GM15510 (cell line): ENCODE data around the gene C1GALT1.

ENCODE experiments used
- POLR2A ChIP-seq: IDR thresholded peaks from 3 replicates; pipeline ENCODE4 v1.6.1; 2011; ENCODE audit warnings: borderline replicate concordance; ENCODE audit not compliant: insufficient read length; ENCODE audit errors: extremely low read depth

Gene C1GALT1

DNA sequence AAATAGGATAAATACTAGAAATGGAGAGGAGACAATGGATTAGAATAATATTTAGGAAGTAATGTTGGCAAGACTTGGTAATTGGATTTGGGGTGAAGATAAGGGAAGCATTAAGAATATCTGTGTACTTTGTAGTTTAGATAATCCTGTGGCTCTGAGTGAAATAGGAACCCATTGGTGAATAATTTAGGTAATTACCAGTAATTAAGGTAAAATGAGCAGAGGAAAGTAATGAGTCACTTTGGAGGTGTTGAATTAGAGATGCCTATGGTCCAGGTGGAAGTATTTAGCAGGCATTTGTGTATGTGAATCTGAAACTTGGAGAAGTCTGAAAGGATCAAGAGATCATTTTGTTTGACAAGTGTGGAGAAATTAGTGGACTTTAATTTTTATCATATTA lies 5.7 kb downstream of the C1GALT1 start:
- no peak for TF ChIP-seq POLR2A

DNA sequence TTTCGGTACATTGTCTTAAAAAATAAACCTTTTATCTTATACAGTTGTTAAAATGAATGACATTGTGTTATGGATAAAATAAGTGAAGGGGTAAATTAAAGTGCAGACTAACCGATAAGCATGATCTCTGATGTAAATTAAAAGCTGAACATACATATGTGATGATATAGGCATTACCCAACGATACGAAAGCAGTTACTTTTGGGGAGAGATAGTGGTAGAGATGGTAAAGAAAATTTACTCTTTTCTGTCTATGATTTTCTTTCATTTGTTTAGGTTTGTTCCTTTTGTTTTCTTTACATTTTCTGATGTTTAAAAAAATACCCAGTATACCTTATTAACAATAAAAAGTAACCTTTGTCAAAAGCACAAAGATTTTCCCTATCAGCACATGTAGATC lies 6.4 kb downstream of the C1GALT1 start:
- TF ChIP-seq POLR2A: no peak

DNA sequence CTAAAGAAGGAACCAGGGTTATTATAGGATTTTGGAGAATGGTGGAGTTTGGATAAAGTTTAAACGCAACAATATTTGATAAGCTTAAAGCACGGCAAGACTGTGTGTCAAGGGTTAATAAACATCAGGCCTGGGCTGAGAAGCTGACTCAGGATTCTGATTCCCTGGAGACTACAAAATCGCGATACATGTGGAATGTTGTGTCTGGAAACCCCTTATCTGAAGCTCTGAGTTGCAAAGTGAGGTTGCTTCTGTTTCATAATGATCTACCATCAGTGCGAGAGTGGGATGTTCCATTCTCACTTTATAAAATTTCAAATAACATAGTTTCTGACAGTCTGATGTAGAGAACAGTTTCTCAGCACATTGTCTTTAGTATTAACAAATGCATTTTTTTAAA lies 7.8 kb downstream of the C1GALT1 start:
- no peak for TF ChIP-seq POLR2A

DNA sequence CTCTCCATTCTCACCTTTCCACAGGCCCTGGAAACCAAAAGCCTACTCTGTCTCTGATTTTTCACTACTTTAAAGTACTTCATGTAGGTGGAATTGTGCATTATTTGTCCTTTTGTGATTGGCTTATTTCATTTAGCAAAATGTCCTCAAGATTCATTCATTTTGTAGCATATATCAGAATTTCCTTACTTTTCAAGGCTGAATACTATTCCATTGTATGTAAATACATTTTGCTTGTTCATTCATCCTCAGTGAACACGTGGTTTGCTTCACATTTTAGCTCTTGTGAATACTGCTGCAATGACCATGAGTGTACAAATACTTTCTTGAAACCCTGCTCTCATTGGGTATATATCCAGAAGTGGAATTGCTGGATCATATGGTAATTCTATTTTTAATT lies 8.8 kb downstream of the C1GALT1 start:
- no peak for TF ChIP-seq POLR2A

DNA sequence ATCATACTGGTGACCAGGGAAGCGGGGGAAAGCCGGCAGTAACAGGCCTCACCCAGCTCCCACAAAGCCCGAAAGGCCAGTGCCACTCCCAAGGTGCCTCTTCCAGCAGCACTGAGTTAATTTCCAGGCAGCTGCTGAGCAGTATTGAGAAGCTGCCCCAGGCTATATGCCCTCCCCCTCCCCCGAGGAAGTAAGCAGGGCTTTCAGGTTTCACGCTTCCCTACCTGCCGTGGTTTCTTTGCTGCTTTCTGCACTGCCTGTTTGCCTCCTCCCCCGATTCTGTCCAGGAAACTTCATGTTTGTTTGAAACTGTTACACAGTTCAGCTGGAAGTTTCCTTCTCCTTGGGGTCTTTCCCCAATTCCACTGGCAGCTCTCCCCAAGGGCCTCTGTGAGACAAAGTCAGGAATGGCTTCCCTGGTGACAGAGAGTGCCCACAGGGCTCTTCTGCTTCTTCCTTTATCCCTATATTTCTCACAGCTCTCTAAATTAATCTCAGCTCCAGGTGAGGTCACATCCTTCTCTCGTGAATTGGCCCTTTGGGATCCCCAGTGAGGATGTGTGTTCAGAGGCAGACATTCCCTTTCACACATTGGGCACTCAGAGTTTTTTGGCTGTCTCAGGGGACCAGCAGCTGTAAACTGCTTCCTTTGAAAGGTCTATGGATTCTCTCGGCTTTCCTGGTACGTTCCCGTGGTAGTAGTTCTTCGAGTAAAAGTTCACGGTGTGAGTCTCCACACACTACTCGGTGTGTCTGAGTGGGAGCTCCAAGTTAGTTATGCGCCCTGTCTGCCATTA lies 19.4 kb downstream of the C1GALT1 start:
- TF ChIP-seq POLR2A: no peak

DNA sequence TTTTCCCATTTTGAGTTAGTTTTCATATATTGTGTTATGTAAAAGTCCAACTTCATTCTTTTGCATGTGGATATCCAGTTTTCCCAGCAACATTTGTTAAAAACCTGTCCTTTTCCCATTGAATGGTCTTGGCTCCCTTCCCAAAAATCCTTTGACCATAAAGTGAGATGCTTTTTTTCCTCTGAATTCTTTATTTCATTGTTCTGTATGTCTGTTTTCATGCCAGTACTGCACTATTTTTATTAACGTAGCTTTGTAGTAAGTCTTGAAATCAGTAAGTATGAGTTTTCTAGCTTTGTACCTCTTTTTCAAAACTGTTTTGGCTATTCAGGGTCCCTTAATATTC lies 20.0 kb downstream of the C1GALT1 start:
- no peak for TF ChIP-seq POLR2A

DNA sequence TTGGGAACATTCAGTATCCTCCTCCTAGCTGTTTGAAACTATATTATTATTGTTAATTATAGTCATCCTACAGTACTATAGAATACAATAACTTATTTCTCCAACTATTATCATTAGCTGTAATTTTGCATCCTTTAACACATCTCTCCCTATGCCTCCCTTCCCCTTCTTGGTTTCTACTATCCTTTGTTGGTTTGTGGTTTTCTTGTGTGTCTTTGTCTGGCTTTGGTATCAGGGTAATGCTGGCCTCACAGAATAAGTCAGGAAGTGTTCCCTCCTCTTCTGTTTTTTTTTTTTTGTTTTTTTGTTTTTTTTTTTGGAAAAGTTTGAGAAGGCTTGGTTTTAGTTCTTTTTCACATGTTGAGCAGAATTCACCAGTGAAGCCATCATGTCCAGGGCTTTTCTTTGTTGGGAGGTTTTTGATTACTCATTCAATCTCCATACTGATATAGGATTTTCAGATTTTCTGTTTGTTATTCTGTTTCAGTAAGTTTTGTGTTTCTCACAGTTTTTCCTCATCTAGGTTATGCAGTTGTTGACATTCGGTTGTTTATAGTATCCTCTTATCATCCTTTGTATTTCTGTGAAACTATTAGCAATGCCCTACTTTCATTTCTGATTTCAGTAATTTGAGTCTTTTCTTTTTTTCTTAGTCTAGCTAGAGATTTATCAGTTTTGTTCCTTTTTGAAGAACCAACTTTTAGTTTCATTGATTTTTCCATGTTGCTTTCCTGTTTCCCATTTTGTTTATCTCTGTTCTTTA lies 21.6 kb downstream of the C1GALT1 start:
- TF ChIP-seq POLR2A: no peak

DNA sequence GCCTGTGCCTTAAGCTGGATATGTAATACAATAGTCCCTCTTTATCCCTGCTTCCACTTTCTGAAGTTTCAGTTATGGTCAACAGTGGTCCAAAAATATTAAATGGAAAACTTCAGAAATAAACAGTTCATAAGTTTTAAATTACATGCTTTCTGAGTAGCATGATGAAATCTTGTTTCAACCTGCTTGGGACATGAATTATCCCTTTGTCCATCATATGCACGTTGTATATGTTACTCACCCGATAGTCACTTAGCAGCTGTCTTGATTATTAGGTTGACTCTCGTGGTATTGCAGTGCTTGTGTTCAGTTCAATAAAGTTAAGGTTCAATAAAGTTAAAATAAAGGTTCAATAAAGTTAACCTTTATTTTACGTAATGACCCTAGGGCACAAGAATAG lies 25.5 kb downstream of the C1GALT1 start:
- TF ChIP-seq POLR2A: no peak

DNA sequence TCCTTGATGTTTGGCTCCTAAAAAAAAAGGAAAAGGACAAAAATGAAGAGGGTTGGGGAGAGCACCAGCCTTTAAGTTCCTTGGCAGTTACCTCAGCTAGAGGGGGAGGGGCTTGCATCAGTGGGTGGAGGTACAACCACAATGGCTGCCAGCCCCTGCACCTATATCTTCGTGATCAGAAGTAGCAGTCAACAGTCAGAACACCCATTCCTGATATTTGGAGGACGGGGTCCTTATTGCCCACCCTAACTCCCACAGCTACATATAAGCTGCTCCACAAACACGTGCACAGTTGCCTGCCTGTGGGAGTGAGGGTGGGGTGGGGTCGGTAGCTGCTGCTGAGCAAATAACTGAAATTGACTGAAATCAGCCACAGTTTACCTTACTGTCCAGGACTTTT lies 26.2 kb downstream of the C1GALT1 start:
- TF ChIP-seq POLR2A: no peak

DNA sequence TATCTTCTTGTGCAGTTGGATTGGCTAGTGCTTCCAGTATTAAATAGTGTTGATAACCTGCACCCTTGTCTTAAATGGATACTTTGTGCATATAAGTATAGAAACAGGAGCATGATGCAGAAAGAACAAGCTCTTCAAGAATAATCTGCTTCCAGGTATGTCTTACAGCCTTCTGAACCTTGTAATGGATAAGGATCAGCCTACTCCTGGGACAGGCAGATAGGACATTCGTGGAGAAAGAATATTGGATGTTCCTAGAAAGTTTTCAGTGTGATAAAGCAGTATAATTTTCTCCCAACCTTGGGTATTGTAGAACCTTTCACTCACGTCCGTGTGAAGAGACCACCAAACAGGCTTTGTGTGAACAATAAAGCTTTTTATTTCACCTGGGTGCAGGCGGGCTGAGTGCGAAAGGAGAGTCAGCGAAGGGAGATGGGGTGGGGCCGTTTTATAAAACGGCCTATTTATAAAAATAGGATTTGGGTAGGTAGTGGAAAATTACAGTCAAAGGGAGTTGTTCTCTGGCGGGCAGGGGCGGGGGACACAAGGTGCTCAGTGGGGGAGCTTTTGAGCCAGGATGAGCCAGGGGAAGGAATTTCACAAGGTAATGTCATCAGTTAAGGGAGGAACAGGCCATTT lies 27.2 kb downstream of the C1GALT1 start:
- TF ChIP-seq POLR2A: no peak

DNA sequence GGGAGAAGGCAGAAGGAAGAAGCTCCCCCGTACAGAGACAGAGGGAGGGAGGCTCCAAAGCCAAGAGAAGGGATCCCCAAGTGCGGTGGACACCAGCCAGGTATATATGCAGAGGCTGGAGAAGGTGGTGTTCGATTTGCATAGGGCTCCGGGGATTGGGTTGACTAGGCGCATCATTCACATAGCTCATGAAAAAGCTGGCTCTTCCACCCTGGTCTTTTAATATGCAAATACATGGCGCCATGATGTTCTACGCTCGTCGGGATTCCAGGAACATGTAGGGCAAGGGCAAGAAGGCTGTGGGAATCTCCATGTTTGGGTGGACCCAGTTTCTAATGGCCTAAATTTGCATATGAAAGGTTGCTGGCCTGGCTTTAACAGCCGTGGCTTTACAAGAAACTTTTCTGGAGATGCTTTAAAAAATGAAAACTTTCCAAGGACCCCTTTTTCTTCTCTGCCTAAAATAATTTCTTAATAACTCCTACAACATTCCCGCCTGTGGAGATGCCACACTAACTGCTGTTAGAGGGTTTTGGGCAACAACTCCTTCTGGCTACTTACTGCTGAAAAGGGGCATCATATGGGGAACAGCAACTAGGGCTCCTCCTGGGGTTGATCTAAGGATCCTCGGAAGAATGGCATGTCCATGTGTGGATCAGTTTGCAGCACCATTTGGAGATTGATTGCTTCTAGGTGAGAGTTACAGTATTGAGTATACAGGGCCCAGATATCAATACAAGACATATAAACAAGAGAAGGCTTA lies 28.3 kb downstream of the C1GALT1 start:
- no peak for TF ChIP-seq POLR2A

DNA sequence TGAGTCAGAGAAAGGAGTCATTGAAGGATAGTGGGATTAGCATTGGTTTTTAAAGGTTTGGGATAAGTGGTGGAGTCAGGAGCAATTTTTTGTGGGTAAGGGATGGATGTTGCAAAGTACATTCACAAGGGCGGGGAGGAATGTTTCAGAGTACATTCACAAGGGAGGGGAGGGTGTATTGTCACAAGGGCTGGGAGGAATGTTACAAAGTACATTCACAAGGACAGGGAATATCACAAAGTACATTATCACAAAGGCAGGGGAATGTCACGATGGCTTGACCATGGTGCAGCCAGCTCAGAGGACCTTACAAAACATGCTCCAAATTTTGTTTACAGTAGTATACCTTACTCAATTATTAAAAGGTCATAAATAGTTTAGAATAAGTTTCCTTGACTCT lies 30.3 kb downstream of the C1GALT1 start:
- no peak for TF ChIP-seq POLR2A

DNA sequence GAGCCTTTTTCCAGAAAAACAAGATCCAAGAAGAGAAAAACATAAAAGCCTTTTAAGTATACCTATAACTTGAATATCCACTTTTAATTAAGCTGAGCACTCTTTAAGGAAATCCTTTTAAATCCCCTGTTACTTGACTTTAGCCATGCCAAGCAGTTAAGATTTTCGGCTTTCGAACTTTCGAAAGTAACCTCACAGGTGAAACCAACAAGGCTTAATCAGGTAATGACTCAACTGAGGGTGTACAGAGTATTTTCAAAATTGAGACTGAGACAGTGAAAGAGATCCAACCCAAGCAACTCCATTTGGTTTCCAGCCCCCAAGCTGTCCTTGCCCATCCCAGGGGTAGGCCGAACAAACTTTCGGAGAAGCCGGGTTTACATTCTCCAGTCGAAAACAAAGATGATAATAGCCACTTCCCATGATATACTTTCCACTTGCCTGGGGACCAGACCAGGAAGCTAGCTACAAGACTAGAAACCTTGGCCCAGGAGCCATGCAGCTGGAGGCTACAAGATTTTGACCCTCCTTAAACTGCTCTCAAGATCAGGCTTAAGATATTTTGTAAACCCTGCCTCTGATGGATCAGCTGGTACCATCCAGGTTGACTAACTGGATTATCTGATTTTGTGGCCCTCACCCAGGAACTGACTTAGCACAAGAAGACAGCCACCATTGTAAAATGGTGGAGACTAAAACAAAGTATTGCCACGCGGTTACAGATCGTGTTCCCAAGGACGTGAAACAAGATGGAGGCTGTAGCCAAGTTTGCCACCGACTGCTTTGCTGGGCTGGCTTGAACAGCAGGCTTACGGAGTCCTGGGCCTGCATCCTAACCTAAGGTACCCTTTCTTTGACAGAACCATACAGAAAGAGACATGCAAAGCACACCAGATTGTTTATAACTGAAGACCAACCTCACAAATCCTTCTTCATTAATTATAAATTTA lies 32.3 kb downstream of the C1GALT1 start:
- no peak for TF ChIP-seq POLR2A

DNA sequence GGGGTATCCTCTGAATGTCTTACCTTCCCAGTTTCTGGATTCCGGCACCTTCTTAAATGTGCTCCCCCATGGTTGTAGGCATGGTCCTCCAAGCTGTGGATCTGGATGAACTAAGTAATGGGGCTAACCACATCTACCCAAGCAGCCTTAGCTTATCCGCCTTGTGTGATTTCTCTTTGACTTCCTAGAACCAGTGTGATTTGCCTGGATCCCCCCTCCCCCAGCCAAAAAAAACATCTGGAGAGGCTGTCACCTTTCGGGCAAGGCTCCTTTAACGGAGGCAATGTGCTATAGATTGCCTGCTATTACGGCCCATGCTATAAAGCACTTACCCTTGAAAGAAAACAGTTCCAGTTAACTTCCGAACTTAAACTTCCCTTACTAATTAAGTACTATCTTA lies 33.9 kb downstream of the C1GALT1 start:
- TF ChIP-seq POLR2A: no peak
